Measurements from ENCODE around the gene MKKS.
"Not testable (repeated sequence)": the region's sequence is repeated elsewhere in the genome, so short reads cannot be mapped to it uniquely, and the experiment has no call there.

- not testable (repeated sequence) for TF ChIP-seq EZH2, CTCF, EZH2phosphoT487 (IDR thresholded peaks at IDR 0.05)
These were observed 16.8 kb downstream of the MKKS start for GRCh38 chr20:10417218-10417617.
